Kidney tubule cell (primary cell): Measurements from ENCODE around the gene ZNF785.
A peak's percentile ranks its signal among the peaks of the same experiment; 100 is the strongest.
"Not testable (repeated sequence)": the region's sequence is repeated elsewhere in the genome, so short reads cannot be mapped to it uniquely, and the experiment has no call there.

Experiments
- DNase-seq: peaks from one replicate; pipeline ENCODE4 v3.0.0-alpha.2; 2018; ENCODE audit warnings: low spot score

The ZNF785 gene

DNA sequence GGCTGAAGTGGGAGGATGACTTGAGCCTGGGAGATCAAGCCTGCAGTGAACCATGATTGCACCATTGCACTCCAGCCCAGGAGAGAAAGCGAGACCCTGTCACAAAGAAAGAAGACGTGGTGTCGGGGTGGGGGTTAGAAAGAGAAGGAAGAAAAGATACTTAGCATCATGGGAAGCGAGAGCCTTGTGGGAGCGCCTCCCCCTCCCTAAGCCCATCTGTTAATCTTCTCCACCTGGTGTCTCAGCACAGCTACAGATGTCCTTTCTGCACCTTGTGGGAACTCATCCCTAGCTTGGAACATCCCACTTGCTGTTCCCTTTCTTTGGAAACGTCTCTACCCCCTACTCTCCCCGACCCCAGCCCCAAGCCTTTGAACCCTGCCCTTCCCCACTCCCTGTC lies 20.0 kb downstream of the ZNF785 start:
- no peak for DNase-seq

DNA sequence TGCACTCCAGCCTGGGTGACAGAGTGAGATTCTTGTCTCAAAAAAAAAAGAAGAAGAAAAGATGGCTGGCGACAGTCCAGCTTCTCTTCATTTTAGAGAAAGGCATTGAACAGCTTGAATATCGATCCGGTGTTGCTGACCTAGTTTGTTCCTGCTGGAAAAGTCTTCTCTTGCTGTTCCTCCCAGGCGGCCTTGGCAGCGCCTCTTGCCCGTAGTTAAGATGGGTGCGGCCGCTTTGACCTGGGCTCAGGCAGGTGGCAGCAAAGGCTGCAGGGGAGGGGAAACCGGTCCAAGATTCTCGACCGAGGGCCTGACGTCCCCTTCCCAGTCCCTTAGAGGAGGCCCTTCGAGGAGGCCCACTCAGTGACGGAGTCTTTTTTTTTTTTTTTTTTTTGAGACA lies 23.5 kb downstream of the ZNF785 start:
- DNase-seq, result no peak

DNA sequence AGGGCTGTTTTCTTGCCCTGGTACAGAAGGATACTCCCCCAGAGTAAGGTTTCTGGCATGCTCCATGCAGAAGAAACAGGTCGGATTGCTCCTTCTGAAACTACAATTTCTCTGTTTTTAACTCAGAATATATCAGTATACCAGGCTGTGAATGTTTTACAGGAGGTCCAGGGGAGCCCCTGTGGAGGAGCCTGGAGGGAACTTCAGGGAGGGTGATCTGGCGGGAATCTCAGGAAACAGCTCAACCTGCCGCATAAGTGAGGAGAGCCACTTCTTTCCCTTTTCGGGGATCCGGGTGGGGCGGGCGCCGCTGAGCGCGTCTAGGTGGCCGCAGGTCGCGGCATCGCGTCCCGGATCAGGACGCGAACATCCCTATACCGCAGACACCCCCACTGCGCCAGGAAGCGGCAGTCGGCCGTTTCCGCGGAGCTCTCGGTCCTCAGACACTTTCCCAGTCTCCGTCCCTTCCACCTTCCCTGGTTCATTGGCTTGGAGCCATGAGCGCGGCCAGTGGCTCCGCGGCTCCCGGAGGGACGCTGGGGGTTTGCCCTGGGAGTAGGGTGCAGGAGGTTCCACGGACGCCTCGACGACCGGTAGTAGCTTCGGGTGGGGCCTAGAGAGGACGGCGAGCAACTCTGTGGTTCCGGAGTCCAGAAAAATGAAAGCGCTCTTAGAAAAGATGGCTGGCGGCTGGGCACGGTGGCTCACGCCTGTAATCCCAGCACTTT lies 24.2 kb downstream of the ZNF785 start:
- DNase-seq, result peak; percentile 20

DNA sequence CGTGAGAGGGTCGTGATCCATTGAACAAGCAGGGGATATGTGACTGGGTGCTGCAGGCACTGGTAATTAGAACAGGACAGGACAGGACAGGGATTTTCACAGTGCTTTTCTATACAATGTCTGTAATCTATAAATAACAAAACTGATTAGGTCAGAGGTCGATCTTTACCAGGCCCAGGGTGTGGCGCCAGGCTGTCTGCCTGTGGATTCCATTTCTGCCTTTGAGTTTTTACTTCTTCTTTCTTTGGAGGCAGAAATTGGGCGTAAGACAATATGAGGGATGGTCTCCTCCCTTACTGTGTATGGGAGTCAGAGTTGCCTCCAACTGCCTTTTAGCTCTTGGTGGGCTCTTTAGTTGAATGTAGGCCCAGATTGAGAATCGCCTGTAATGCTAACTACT lies 25.8 kb downstream of the ZNF785 start:
- DNase-seq, result no peak

DNA sequence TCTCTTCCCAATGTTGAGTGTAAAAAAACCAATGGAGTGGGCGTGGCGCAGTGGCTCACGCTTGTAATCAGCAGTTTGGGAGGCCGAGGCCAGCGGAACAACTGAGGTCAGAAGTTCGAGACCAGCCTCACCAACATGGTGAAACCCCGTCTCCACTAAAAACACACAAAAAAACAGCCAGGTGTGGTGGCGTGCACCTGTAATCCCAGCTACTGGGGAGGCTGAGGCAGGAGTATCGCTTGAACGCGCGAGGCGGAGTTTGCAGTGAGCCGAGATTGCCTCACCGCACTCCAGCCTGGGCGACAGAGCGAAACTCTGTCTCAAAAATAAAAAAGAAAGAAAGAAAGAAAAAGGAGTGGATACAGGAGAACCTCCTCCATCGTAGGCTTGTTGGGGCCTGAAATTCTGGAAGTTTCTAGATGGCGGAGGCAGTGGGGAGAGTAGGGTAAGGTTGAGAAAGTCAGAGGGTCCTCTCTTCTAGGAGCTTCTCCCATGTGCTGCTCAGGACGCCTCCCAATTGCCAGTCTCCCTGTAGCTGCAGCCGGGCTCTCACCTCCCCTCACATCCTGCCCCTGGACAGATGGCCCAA lies 26.6 kb downstream of the ZNF785 start:
- no peak for DNase-seq

DNA sequence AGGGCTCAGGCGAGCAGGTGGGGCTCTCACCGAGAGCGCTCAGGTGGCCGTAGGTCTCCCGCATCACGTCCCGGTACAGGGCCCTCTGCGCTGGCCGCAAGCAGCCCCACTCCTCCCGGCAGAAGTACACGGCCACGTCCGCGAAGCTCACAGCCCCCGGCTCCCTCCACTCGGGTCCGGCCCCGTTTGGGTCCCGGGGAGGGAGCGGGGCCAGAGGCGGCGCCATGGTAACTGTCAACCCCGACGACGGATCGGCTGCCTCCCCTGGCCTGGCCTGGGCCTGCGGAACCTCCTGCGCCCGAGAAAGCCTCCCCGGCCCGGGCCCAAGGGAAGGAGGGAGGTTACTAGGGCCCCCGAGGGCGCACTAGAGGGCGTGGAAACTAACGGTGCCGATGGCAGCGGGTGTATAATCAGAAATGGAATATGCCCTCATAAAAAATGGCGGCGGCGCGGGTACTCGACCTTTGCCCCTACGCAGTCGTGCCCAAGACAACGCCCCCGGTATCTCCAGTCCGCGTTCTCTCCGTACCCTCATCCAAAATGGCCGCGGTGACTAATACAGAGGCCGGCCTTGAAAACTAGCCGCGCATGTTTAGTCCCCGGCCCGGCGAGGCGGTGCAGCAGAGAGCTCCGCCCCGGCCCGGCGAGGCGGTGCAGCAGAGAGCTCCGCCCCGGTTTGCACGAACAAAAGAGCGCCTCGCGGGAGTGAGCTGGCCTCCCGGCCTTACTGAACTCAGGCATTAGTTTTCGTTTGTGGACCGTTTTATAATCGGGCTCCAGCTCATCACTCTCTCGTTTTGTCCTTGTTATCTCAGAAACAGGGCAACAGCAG lies 27.3 kb downstream of the ZNF785 start, which contains the start of gene ZNF764:
TSS of gene ZNF764 (minus strand) at position 418 of the 832 bp plus-strand sequence. CDS start at position 226, 192 bp downstream.
- DNase-seq, result peak; percentile 99

DNA sequence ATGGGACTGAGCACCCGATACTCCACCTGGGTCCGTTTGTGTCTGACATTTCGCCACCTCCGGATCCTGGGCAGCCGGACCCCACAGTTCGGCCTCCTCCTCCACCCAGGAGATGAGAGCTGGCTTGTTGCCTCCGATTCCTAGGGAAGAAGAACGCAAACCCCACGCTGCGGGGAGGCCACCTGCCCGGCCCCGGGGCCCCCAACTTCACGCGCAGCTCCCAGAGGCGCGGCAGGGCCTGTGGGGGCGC lies 27.9 kb downstream of the ZNF785 start:
- no peak for DNase-seq

DNA sequence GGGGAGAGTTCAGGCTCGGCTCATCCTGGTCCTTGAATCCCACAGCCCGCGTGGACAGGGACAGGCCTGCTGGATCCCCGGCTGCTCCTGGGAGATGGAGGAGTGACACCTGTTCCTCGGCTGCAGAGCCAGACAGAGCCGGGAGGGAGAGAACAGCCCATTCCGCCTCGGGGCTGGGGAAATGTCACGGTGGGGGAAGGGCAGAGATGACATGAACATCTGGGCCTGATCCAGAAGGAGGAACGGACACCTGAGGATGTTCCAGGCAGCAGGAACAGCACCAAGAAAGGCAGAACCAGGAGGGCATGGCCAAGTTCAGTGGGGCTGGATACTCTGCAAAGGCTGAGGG lies 29.4 kb downstream of the ZNF785 start:
- DNase-seq, result no peak

DNA sequence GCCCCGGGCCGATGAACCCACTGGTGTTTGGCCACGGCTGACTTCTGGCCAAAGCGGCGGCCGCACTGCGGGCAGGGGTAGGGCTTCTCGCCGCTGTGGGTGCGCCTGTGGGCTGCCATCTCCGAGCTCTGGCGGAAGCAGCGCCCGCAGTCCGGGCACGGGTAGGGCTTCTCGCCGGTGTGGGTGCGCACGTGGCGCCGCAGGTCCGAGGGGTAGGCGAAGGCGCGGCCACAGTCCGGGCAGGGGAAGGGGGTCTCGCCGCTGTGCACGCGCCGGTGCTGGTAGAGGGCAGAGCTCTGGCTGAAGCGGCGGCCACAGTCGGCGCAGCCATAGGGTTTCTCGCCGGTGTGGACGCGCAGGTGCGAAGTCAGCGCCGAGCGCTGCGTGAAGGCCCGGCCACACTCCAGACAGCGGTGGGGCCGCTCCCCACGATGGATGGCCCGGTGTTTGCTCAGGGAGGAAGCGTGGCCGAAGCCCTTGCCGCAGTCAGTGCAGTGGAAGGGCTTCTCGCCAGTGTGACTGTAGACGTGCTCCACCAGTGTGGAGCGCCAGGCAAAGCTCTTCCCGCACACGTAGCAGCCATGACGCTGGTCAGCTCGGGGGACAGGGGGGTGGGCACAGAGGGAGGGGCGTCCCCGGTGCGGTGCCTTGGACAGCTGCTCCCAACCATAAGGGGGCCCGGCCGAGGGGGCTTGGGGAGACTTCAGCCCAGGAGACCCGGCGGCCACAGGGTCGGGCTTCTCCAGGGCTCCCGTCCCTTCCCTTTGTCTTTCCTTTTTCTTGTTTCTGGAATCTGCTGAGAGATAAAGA lies 30.0 kb downstream of the ZNF785 start:
- no peak for DNase-seq

DNA sequence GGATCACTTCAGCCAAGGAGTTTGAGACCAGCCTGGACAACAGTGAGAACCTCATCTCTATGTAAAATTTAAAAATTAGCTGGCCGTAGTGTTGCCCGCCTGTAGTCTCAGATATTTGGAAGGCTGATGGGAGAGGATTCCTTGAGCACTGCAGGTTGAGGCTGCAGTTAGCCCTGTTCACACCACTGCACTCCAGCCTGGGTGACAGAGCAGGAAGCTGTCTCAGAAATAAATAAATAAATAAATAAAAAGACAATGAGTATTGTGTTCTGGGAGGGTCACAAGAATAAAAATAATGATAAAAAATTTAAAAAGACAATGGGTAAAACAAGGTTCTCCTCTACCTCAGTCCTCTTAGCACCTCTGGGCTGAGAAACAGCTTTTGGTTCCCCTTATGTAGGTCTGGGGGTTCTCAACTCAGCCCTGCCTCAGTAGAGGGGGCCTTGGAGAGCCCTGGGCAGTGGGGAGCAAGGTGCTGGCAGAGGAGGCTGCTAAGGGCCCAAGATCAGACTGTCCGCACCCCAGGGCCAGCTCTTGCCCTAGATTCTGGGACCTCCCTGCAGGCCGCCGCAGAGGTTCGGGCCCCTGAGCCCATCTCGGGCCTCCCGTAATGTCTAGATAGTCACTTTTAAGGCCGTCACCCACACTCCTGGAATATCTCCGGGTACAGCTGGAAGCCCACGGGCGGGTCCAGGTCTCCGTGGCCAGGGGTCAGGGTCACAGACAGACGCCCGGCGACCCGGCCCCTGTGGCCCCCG lies 30.8 kb downstream of the ZNF785 start:
- DNase-seq, result no peak

DNA sequence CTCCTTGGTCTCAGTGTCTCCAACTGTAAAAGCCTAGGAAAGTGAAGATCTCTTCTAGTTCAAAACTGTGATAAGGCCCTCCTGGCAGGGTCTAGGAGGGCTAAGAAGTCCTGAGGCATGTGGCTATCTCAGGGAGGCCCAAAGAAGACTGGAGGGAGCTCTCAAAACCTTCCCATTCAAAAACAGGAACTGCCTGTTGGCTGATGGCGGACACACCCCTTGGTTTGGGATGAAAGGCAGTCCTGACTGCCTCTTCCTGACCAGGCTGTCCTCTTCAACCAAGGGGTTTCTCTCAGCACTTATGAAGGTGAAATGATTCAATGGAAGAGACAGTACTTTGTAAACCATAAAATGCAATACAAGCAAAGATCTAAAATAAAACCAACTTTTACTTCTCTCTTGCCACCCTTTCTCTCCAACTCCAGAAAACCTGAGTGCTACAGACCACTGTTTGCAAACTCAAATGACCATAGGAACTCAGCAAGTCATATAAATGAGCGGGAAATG lies 32.1 kb downstream of the ZNF785 start:
- no peak for DNase-seq

DNA sequence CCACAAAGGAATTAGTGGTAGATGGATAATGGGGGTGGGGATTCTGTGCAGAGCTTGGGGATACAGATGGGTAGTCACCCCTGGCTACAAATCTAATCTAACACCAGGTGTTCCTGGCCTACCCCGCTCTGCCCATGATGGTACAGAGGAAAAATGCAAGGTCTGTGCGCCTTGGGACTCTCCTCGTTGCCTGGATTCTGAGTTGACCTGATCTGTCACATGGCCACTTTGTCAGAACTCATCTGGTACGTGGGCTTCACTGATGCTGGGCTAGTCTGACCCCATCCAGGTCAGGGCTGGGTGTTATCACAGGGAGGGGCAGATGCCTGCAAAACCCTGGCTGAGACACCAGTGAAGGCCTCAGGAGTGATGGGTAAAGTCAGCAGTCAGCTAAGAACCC lies 32.5 kb downstream of the ZNF785 start:
- no peak for DNase-seq

DNA sequence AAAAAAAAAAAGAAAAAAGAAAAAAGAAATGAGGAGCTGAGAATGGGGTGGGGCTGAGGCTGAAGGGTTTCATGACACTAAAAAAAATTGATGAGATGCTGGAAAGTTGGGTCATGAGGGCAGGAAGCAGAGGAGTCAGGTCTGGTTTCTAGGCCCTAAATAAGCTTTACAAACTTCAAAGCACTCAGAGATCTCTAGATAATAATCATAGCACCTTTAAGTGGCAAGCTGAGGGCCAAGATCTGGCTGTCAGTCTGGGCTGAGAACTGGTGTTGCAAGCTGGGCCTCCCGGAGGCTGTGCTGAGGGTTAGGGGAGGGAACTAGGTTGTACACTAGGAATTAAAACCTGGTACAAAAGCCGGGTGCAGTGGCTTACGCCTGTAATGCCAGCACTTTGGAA lies 33.7 kb downstream of the ZNF785 start:
- DNase-seq, result no peak

DNA sequence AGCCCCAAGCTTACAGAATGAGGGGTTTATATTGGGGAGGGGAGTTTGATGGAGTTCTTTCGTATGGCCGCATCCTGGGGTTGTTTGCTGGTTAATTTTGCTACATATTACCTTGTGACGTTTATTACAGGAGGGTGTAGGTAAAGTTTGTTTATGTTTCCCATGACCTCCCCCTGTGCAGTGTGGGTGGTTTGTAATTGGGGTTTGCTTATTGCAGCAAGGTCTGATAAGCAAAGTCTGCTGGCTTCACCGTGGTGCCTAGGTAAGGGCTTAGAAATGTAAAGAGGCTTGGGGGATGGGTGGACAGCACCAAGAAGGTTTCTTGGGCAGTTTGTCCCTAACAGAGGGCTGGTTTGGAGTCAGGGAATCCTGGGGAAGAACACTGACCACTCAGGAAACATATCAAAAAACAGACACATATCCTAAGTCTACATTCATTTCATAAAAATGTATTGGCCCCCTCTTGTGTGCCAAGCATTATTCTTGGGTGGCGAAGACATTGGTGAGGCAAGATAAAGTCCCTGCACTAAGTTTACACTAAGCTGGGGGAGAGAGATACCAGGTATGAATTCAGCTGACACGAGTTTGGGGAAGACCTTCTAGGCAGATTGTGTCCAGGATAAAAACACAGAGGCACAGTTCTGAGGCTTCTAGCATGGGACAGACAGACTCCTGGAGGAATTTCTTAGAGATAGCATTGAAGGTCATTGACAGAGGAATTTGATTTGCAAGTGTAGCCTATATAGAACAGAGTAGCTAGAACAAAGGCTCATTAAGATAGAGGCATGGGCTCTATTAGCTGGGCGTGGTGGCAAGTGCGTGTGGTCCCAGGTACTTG lies 36.9 kb downstream of the ZNF785 start:
- DNase-seq, result no peak

DNA sequence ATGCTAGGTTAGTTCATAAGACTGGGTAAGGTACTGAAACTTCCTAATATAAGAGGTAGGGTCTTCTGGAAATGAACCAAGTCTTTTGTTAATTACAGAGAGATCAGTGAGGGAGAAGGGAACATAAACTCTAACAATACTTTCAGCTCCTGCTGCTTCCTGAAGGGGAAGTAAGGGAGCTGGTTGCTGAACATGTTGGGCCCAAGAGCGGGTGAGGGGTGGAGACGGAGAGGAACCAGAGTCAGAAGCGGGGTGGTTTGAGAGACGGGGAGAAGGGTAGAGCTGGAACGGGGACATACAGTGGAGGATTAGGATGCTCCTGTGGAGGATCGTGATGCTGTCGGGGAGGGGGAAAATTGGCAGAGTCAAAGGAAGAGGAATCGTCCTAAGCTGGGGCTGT lies 39.4 kb downstream of the ZNF785 start:
- DNase-seq, result no peak

DNA sequence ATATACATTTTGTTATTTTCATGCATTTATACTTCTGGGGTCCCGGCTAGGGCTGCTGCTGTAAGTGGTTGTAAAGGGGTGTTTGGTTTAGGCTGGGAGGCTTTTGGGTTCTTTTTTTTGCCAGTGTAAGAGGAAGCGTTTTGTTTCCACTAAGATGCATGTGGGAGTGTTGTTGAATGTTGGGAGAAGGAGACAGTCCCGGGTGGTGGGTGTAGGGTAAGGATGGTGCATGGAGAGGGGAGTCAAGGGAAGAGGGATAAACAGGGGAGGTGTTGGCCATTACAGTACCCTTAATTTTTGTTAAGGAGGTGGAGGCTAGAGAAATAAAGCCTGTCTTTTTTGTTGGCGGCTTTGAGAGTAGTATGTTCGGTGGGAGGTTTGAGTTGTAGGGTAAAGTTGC lies 42.4 kb downstream of the ZNF785 start:
- no peak for DNase-seq

DNA sequence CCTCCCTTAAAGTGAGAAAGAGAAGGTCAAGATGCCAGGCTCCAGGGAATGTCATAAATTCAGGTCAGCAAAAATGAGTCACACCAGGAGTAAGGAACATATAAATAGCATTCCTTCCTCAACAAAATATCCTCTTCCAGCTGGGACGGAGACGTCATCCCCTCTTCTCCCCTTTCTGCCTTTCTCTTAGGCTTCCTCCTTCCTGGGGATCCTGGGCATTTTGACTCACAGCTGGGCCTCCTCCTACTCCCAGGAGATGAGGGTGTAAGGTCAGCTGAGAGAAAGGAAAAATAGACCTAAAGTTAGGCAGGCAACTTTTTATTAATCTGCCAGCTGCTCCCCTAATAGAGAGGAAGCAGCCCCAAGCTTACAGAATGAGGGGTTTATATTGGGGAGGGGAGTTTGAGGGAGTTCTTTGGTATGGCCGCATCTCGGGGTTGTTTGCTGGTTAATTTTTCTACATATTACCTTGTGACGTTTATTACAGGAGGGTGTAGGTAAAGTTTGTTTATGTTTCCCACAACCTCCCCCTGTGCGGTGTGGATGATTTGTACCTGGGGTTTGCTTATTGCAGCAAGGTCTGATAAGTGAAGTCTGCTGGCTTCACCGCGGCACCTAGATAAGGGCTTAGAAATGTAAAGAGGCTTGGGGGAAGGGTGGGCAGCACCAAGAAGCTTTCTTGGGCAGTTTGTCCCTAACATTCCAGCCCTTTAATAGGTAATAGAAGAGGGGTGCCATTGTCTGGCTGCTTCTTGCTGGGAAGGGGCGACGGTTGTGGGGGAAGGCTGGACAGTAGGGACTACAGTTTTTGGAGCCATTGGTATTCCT lies 43.8 kb downstream of the ZNF785 start:
- peak; percentile 73 for DNase-seq

DNA sequence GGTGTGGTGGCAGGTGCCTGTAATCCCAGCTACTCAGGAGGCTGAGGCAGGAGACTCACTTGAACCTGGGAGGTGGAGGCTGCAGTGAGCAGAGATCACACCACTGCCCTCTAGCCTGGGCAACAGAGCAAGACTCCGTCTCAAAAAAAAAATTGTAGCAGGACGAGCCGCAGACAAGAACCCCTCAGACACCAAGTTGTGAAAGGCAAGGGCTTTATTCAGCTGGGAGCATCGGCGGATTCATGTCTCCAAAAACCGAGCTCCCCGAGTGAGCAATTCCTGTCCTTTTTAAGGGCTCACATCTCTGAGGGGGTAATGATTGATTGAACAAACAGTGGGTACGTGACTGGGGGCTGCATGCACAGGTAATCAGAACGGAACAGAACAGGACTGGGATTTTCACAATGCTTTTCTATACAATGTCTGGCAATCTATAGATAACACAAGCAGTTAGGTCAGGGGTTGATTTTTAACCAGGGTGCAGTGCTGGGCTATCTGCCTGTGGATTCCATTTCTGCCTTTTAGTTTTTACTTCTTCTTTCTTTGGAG lies 44.5 kb downstream of the ZNF785 start:
- not testable (repeated sequence) for DNase-seq

DNA sequence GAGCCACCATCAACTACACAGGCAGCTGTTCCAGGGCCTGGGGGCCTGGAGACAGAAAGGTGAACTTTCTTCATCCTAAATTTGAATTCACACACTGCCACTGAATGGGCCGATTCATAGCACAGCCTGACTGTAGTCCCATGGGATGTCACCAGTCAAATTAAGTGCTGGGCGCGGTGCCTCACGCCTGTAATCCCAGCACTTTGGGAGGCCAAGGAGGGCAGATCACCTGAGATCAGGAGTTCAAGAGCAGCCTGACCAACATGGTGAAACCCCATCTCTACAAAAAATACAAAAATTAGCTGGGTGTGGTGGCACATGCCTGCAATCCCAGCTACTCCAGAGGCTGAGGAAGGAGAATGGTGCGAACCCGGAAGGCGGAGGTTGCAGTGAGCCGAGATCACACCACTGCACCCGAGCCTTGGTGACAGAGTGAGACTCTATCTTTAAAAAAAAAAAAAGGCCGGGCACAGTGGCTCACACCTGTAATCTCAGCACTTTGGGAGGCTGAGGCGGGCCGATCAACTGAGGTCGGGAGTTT lies 45.4 kb downstream of the ZNF785 start:
- DNase-seq, result not testable (repeated sequence)
